ENCODE data around the gene CCT2.

- TF ChIP-seq, protein P1, sequence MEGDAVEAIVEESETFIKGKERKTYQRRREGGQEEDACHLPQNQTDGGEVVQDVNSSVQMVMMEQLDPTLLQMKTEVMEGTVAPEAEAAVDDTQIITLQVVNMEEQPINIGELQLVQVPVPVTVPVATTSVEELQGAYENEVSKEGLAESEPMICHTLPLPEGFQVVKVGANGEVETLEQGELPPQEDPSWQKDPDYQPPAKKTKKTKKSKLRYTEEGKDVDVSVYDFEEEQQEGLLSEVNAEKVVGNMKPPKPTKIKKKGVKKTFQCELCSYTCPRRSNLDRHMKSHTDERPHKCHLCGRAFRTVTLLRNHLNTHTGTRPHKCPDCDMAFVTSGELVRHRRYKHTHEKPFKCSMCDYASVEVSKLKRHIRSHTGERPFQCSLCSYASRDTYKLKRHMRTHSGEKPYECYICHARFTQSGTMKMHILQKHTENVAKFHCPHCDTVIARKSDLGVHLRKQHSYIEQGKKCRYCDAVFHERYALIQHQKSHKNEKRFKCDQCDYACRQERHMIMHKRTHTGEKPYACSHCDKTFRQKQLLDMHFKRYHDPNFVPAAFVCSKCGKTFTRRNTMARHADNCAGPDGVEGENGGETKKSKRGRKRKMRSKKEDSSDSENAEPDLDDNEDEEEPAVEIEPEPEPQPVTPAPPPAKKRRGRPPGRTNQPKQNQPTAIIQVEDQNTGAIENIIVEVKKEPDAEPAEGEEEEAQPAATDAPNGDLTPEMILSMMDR (IDR thresholded peaks at IDR 0.05 in 2 of 3, conservative IDR thresholded peaks at IDR 0.05 in 1 of 3; ENCODE audit: borderline replicate concordance in 1 of 3, insufficient read depth in 1 of 3, low read depth in 2 of 3, low read length in 2 of 3): no peak
- TF ChIP-seq RAD21 (IDR thresholded peaks at IDR 0.05; ENCODE audit: low read depth) (no peak), EZH2phosphoT487 (IDR thresholded peaks at IDR 0.05; ENCODE audit: borderline replicate concordance) (no peak), SIN3A (IDR thresholded peaks at IDR 0.05; ENCODE audit: low read depth) (no peak)
Measured at GRCh38 chr12:69575346-69575745, 9.9 kb upstream of the CCT2 start.
